ENCODE measurements around the gene KRT26. TPM values are rescaled to one million over a fixed set of nuclear protein-coding genes. Genes with fewer than 3 reads are reported as not detected.

KRT26 gene, protein sequence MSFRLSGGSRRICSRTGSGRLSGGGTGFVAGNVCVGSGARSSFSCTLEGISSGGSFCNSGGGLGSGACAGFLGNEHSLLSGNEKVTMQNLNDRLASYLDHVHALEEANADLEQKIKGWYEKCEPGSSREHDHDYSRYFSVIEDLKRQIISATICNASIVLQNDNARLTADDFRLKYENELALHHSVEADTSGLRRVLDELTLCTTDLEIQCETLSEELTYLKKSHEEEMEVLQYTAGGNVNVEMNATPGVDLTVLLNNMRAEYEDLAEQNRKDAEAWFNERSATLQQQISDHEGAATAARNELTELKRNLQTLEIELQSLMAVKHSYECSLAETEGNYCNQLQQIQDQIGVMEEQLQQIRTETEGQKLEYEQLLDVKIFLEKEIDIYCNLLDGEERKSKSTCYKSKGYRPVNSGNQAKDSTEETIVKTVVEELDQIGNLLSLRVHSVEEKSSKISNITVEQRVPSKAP
- not detected in 2 replicates for total RNA-seq (2022)
- percentile 10 among the genes with signal in this experiment for Bru-seq, nascent RNA
- not detected for BruChase-seq, experiment 1, labeled RNA remaining after a 6-hour chase
- percentile 10 among the genes with signal in this experiment for BruChase-seq, experiment 2, labeled RNA remaining after a 2-hour chase
- long read RNA-seq: 0 reads

DNA sequence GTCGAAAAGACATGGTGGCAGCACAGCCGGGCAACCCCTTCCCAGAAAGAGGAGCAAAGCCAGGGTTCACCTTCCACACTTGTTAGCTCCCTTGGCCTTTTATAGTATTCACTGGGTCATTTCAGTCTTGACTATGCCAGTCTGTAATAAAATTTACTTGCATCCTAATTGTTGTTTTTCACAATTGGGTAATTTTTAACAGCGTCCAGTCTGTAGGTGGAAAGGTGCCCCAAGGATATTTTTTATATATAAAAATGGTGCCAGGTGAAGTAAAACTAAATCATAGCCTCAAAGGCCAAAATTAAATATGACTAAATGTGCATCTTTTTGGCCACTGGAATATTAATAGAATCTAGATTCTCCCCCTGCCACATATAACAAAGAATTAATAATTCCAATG is at the start of gene KRT26:
KRT26 (minus strand) TSS at position 101 of the 400 bp plus-strand sequence; CDS start at position 13, 88 bp downstream.
- no peak within 1 kb of the TSS for H3K4me3 Mint-ChIP-seq (ENCODE audit: low read depth, unreplicated experiment)
- H3K9me3 Mint-ChIP-seq (ENCODE audit: low read depth, unreplicated experiment): no peaks in the 10 kb centered on the region
- no TSS peak for BruUV-seq (replicated peaks)
- H3K27me3 Mint-ChIP-seq (ENCODE audit: unreplicated experiment): peaks cover 75% of the 10 kb centered on the region
- no peaks in the 10 kb centered on the region for H3K36me3 Mint-ChIP-seq (ENCODE audit: insufficient read depth, unreplicated experiment)
- TF ChIP-seq, protein P1, sequence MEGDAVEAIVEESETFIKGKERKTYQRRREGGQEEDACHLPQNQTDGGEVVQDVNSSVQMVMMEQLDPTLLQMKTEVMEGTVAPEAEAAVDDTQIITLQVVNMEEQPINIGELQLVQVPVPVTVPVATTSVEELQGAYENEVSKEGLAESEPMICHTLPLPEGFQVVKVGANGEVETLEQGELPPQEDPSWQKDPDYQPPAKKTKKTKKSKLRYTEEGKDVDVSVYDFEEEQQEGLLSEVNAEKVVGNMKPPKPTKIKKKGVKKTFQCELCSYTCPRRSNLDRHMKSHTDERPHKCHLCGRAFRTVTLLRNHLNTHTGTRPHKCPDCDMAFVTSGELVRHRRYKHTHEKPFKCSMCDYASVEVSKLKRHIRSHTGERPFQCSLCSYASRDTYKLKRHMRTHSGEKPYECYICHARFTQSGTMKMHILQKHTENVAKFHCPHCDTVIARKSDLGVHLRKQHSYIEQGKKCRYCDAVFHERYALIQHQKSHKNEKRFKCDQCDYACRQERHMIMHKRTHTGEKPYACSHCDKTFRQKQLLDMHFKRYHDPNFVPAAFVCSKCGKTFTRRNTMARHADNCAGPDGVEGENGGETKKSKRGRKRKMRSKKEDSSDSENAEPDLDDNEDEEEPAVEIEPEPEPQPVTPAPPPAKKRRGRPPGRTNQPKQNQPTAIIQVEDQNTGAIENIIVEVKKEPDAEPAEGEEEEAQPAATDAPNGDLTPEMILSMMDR (IDR thresholded peaks at IDR 0.05; ENCODE audit: unreplicated experiment): no peak
- H3K27ac Mint-ChIP-seq (ENCODE audit: unreplicated experiment): no peak within 1 kb of the TSS
- CTCF ChIA-PET: interaction anchor here (0.5 to 6.5 kb wide), 10 partner anchors 8 to 1011 kb away, joined by 3 to 39 read pairs (median 4); partner anchors contain the start of gene KRT27
- intact Hi-C loops (cut with micrococcal nuclease; ENCODE audit: unreplicated experiment): loop anchor here (5.0 kb wide), 1 partner anchor 80 kb away; no protein-coding TSS in a partner anchor
- H3K4me1 Mint-ChIP-seq (ENCODE audit: low read depth, unreplicated experiment): no peaks in the 10 kb centered on the region
- DNase-seq: no peak

DNA sequence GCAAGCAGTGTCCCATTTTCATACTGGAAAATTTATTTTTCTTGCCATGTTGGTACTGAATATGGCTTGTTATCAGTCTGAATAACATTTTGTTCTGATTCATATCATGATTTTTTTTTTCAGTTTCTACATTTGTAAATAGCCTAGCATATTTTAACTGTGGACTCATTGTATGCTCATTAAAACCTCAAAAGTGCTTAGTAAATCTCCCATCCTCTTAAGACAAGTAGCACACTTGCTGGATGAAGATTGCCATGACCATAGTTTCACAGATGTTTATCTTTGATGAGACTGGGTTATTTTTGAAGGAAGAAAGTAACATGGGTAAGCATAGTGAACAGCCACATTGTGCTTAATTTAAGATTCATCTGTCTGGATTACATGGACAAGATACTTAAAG is 49.5 kb upstream of the KRT26 start:
- no peak for DNase-seq
- peaks cover 39% of the 10 kb centered on the region for H3K4me1 Mint-ChIP-seq (ENCODE audit: low read depth, unreplicated experiment)
- no TSS peak for BruUV-seq (replicated peaks)
- intact Hi-C loops (cut with micrococcal nuclease; ENCODE audit: unreplicated experiment): no loop called here
- H3K9me3 Mint-ChIP-seq (ENCODE audit: low read depth, unreplicated experiment): no peaks in the 10 kb centered on the region
- H3K27me3 Mint-ChIP-seq (ENCODE audit: unreplicated experiment): no peaks in the 10 kb centered on the region
- H3K27ac Mint-ChIP-seq (ENCODE audit: unreplicated experiment): no peak overlapping the region
- H3K4me3 Mint-ChIP-seq (ENCODE audit: low read depth, unreplicated experiment): no peak overlapping the region
- CTCF ChIA-PET: interaction anchor here (0.7 to 1.4 kb wide), 3 partner anchors 12 to 288 kb away, joined by 3 to 6 read pairs (median 3); no protein-coding TSS in a partner anchor
- H3K36me3 Mint-ChIP-seq (ENCODE audit: insufficient read depth, unreplicated experiment): peaks cover 37% of the 10 kb centered on the region
- TF ChIP-seq, protein P1 (IDR thresholded peaks at IDR 0.05; ENCODE audit: unreplicated experiment): no peak

DNA sequence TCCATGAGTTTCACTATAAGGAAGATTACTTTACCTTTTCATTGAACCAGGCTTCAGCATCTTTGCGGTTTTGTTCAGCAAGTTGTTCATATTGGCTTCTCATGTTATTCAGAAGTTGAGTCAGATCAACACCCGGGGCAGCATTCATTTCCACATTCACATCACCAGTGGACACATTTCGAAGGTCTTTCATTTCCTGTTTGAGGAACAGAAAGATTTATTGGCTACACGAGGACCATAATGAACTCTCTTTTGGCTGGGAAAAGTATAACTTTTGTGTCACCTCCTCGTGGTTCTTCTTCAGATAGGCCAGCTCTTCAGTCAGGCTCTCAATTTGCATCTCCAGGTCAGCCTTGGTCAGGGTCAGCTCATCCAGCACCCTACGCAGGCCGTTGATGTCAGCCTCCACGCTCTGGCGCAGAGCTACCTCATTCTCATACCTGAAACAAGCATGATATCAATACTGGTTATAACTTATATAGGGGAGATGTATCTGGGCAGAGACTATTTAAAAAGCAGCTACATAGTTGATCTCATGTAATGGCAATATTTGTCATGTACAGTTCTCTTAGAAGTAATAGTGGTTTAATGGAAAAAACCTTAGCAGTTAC is 48.3 kb upstream of the KRT26 start:
- peaks cover 38% of the 10 kb centered on the region for H3K36me3 Mint-ChIP-seq (ENCODE audit: insufficient read depth, unreplicated experiment)
- BruUV-seq (replicated peaks): no TSS peak
- H3K4me1 Mint-ChIP-seq (ENCODE audit: low read depth, unreplicated experiment): peaks cover 31% of the 10 kb centered on the region
- intact Hi-C loops (cut with micrococcal nuclease; ENCODE audit: unreplicated experiment): no loop called here
- no peak for DNase-seq
- H3K9me3 Mint-ChIP-seq (ENCODE audit: low read depth, unreplicated experiment): no peaks in the 10 kb centered on the region
- TF ChIP-seq, protein P1 (IDR thresholded peaks at IDR 0.05; ENCODE audit: unreplicated experiment): no peak
- CTCF ChIA-PET: interaction anchor here (0.6 to 2.9 kb wide), 9 partner anchors 17 to 1197 kb away, joined by 3 to 31 read pairs (median 4); no protein-coding TSS in a partner anchor
- no peaks in the 10 kb centered on the region for H3K27me3 Mint-ChIP-seq (ENCODE audit: unreplicated experiment)
- peak overlapping the region; percentile 80 for H3K4me3 Mint-ChIP-seq (ENCODE audit: low read depth, unreplicated experiment)
- H3K27ac Mint-ChIP-seq (ENCODE audit: unreplicated experiment): no peak overlapping the region

DNA sequence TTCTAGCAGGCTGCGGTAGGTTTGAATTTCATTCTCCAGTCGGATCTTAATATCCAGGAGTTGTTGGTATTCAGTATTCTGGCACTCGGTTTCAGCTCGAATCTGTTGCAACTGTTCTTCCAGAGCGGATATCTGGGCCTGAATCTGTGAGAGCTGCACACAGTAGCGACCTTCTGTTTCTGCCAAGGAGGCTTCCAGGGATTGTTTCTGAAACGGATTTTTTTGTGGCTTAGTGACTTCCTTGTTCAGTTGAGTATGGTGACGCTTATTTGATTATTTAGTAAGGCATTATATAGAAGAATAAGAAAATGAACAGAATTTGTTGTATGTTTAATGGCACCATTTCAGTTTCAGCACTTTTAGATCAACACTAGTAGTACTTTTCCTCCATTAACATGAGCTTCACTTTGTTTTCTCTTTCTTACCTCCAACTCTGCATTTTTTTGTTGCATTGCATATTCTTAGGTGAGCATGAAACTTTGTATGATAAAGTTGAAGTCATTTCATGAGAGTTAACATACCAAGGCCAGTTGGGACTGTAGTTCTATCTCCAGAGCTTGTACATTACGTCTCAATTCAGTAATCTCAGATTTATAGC is 47.6 kb upstream of the KRT26 start:
- peak overlapping the region; percentile 92 for H3K27ac Mint-ChIP-seq (ENCODE audit: unreplicated experiment)
- no peaks in the 10 kb centered on the region for H3K27me3 Mint-ChIP-seq (ENCODE audit: unreplicated experiment)
- intact Hi-C loops (cut with micrococcal nuclease; ENCODE audit: unreplicated experiment): loop anchor here (1.0 to 2.0 kb wide), 2 partner anchors 9 to 927 kb away; no protein-coding TSS in a partner anchor
- H3K4me3 Mint-ChIP-seq (ENCODE audit: low read depth, unreplicated experiment): peak overlapping the region; percentile 80
- DNase-seq: no peak
- H3K36me3 Mint-ChIP-seq (ENCODE audit: insufficient read depth, unreplicated experiment): peaks cover 38% of the 10 kb centered on the region
- CTCF ChIA-PET: interaction anchor here (0.6 to 2.9 kb wide), 21 partner anchors 10 to 1198 kb away, joined by 3 to 31 read pairs (median 5); no protein-coding TSS in a partner anchor
- BruUV-seq (replicated peaks): TSS peak; percentile 77
- TF ChIP-seq, protein P1 (IDR thresholded peaks at IDR 0.05; ENCODE audit: unreplicated experiment): no peak
- H3K9me3 Mint-ChIP-seq (ENCODE audit: low read depth, unreplicated experiment): no peaks in the 10 kb centered on the region
- peaks cover 31% of the 10 kb centered on the region for H3K4me1 Mint-ChIP-seq (ENCODE audit: low read depth, unreplicated experiment)

Measured in Calu3 (cell line).